ENCODE results near the gene DAB1. TPM values are rescaled to one million over a fixed set of nuclear protein-coding genes. Genes with fewer than 3 reads are reported as not detected.

DAB1 gene
- total RNA-seq, 1 donor from 2014 or later = 1.6 TPM

DNA sequence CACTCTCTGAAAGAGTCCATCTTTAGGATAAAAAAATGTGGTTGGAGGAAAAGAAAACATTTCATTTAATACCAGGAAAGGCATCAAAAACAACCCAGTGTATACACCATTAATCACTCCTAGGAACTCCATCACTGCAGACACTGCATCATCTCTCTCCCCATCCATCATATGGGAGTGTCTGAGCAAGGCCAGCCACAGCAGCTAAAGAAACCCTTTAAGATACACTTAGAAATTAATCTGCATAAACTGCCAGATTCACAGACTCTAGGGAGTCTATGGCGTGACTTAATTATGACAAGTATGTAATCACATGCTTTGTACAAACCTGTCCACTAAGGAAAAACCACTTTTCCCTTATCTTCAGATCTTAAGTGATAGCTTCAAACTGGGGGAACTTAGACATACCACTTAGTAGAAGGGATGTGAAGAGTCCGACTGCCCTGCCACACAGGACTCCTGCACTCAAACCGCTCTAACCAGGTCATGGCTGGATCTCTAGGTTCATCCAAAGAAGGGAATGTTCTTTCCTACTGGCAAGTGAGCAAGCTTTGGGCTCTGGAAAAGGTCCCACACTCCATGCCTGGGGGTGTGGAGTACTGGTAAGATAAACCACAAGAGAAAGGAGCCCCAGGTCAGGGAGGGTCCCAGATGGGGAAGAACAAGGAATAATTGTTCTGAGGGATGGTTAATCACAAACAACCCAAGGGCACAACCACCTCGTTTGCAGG lies 397.1 kb downstream of the DAB1 start:
- DNase-seq (ENCODE audit: low read depth) (no peak), FAIRE-seq (no peak)
- H2AFZ ChIP-seq (ENCODE audit: low read depth, low read length) = no peak overlapping the region
- TF ChIP-seq, protein P1, sequence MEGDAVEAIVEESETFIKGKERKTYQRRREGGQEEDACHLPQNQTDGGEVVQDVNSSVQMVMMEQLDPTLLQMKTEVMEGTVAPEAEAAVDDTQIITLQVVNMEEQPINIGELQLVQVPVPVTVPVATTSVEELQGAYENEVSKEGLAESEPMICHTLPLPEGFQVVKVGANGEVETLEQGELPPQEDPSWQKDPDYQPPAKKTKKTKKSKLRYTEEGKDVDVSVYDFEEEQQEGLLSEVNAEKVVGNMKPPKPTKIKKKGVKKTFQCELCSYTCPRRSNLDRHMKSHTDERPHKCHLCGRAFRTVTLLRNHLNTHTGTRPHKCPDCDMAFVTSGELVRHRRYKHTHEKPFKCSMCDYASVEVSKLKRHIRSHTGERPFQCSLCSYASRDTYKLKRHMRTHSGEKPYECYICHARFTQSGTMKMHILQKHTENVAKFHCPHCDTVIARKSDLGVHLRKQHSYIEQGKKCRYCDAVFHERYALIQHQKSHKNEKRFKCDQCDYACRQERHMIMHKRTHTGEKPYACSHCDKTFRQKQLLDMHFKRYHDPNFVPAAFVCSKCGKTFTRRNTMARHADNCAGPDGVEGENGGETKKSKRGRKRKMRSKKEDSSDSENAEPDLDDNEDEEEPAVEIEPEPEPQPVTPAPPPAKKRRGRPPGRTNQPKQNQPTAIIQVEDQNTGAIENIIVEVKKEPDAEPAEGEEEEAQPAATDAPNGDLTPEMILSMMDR (IDR thresholded peaks at IDR 0.05; ENCODE audit: insufficient read depth, low read depth, low read length) = no peak
- no peak for TF ChIP-seq EZH2 (IDR thresholded peaks at IDR 0.05; ENCODE audit: insufficient read depth, low read length)
- H3K4me1 Mint-ChIP-seq (ENCODE audit: low read depth, unreplicated experiment) = no peaks in the 10 kb centered on the region
- H3K27me3 ChIP-seq (ENCODE audit: insufficient read depth, low read length) = no peaks in the 10 kb centered on the region
- H3K9me3 ChIP-seq (ENCODE audit: insufficient read depth, low read depth, low read length) = no peaks in the 10 kb centered on the region
- no peaks in the 10 kb centered on the region for H3K79me2 ChIP-seq (ENCODE audit: insufficient read depth, low read length)
- no peak overlapping the region for H3K4me3 ChIP-seq (ENCODE audit: insufficient read depth, low read depth, low read length)
- H3K4me2 ChIP-seq (ENCODE audit: low read length) = no peak overlapping the region
- no peaks in the 10 kb centered on the region for H3K27me3 Mint-ChIP-seq (ENCODE audit: low read depth, unreplicated experiment)
- no peaks in the 10 kb centered on the region for H3K4me1 ChIP-seq (ENCODE audit: insufficient read depth, low read length)
- no peaks in the 10 kb centered on the region for H3K36me3 ChIP-seq (ENCODE audit: insufficient read depth, low read length)
- peaks cover 4% of the 10 kb centered on the region for H3K9me3 Mint-ChIP-seq (ENCODE audit: unreplicated experiment)
- no peak overlapping the region for H3K27ac ChIP-seq (ENCODE audit: low read depth, low read length)
- no peaks in the 10 kb centered on the region for H3K36me3 Mint-ChIP-seq (ENCODE audit: low read depth, unreplicated experiment)
- H3K27ac Mint-ChIP-seq (ENCODE audit: unreplicated experiment) = no peak overlapping the region
- no peaks in the 10 kb centered on the region for H4K20me1 ChIP-seq (ENCODE audit: insufficient read depth, low read length)
- H3K9ac ChIP-seq (ENCODE audit: low read length) = no peak overlapping the region
- no peak overlapping the region for H3K4me3 Mint-ChIP-seq (ENCODE audit: unreplicated experiment)

DNA sequence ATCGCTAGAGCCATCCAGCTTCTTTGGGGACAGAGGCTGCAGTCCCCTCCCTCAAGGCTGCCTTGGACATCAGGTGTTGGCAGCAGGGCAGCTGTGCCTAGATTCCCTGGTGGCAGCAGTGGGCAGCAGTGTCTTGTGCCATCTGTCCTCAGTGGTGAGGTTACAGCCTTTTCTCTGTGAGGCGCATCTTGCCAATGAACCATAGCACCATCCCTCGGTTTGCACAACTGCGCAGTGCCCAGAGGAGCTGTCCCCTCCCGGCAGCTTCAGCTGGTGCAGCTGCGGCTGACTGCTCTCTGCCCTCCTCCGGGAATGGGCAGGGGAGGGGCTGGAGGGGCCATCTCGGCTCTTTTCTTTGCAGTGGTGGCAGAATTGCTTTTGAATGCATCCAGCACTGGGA lies 399.0 kb downstream of the DAB1 start:
- H3K4me1 Mint-ChIP-seq (ENCODE audit: low read depth, unreplicated experiment) = no peaks in the 10 kb centered on the region
- FAIRE-seq = no peak
- H3K9me3 Mint-ChIP-seq (ENCODE audit: unreplicated experiment) = peaks cover 4% of the 10 kb centered on the region
- Histone ChIP-seq H3K27ac (ENCODE audit: low read depth, low read length) (no peak overlapping the region), H2AFZ (ENCODE audit: low read depth, low read length) (no peak overlapping the region), H3K9me3 (ENCODE audit: insufficient read depth, low read depth, low read length) (no peaks in the 10 kb centered on the region), H3K79me2 (ENCODE audit: insufficient read depth, low read length) (no peaks in the 10 kb centered on the region), H3K9ac (ENCODE audit: low read length) (no peak overlapping the region), H3K4me2 (ENCODE audit: low read length) (no peak overlapping the region), H3K4me3 (ENCODE audit: insufficient read depth, low read depth, low read length) (no peak overlapping the region), H4K20me1 (ENCODE audit: insufficient read depth, low read length) (no peaks in the 10 kb centered on the region), H3K4me1 (ENCODE audit: insufficient read depth, low read length) (no peaks in the 10 kb centered on the region), H3K36me3 (ENCODE audit: insufficient read depth, low read length) (no peaks in the 10 kb centered on the region), H3K27me3 (ENCODE audit: insufficient read depth, low read length) (no peaks in the 10 kb centered on the region)
- DNase-seq (ENCODE audit: low read depth) = no peak
- no peak overlapping the region for H3K27ac Mint-ChIP-seq (ENCODE audit: unreplicated experiment)
- H3K4me3 Mint-ChIP-seq (ENCODE audit: unreplicated experiment) = no peak overlapping the region
- no peak for TF ChIP-seq EZH2 (IDR thresholded peaks at IDR 0.05; ENCODE audit: insufficient read depth, low read length)
- TF ChIP-seq, protein P1 (IDR thresholded peaks at IDR 0.05; ENCODE audit: insufficient read depth, low read depth, low read length) = no peak
- H3K36me3 Mint-ChIP-seq (ENCODE audit: low read depth, unreplicated experiment) = no peaks in the 10 kb centered on the region
- no peaks in the 10 kb centered on the region for H3K27me3 Mint-ChIP-seq (ENCODE audit: low read depth, unreplicated experiment)

DNA sequence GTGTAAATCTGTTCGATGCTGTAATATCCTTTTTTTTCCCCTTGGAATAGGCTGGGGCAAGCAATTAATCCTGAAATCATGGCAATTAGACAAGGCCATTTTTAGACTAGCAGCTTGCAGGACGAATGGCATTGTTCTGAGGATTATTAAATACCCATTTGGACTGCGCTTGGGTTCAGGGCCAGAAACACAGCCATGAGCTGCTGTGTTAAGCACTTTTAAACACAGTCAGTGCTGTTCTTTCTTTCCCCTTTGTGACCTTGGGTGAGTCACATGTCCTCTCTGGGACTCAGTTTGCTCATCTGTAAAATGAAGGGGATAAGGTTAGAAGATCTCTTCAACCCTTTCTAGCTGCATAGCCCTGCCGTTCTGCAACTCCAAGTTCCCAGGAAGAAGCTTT lies 399.4 kb downstream of the DAB1 start:
- Histone ChIP-seq H3K4me2 (ENCODE audit: low read length) (no peak overlapping the region), H3K36me3 (ENCODE audit: insufficient read depth, low read length) (no peaks in the 10 kb centered on the region), H3K9ac (ENCODE audit: low read length) (no peak overlapping the region), H3K9me3 (ENCODE audit: insufficient read depth, low read depth, low read length) (no peaks in the 10 kb centered on the region), H4K20me1 (ENCODE audit: insufficient read depth, low read length) (no peaks in the 10 kb centered on the region), H2AFZ (ENCODE audit: low read depth, low read length) (no peak overlapping the region), H3K79me2 (ENCODE audit: insufficient read depth, low read length) (no peaks in the 10 kb centered on the region), H3K27me3 (ENCODE audit: insufficient read depth, low read length) (no peaks in the 10 kb centered on the region), H3K27ac (ENCODE audit: low read depth, low read length) (no peak overlapping the region), H3K4me1 (ENCODE audit: insufficient read depth, low read length) (no peaks in the 10 kb centered on the region), H3K4me3 (ENCODE audit: insufficient read depth, low read depth, low read length) (no peak overlapping the region)
- H3K4me3 Mint-ChIP-seq (ENCODE audit: unreplicated experiment) = no peak overlapping the region
- H3K4me1 Mint-ChIP-seq (ENCODE audit: low read depth, unreplicated experiment) = no peaks in the 10 kb centered on the region
- H3K27ac Mint-ChIP-seq (ENCODE audit: unreplicated experiment) = no peak overlapping the region
- no peak for FAIRE-seq
- H3K9me3 Mint-ChIP-seq (ENCODE audit: unreplicated experiment) = peaks cover 4% of the 10 kb centered on the region
- TF ChIP-seq, protein P1 (IDR thresholded peaks at IDR 0.05; ENCODE audit: insufficient read depth, low read depth, low read length) = no peak
- TF ChIP-seq EZH2 (IDR thresholded peaks at IDR 0.05; ENCODE audit: insufficient read depth, low read length) = no peak
- DNase-seq (ENCODE audit: low read depth) = no peak
- no peaks in the 10 kb centered on the region for H3K36me3 Mint-ChIP-seq (ENCODE audit: low read depth, unreplicated experiment)
- H3K27me3 Mint-ChIP-seq (ENCODE audit: low read depth, unreplicated experiment) = no peaks in the 10 kb centered on the region

Measured in astrocyte (in vitro differentiated cells and primary cell).